Transverse colon (tissue), 4 donors: ENCODE measurements around the gene CABCOCO1. TPM values are rescaled to one million over a fixed set of nuclear protein-coding genes. Genes with fewer than 3 reads are reported as not detected.
A peak's percentile ranks its signal among the peaks of the same experiment; 100 is the strongest.

Experiments
- DNase-seq: peaks from one replicate; pipeline ENCODE4 v3.0.0-alpha.2; 2019
- H3K27ac ChIP-seq, 4 donors: fragments of 200-600 bp; sonication (generic); 2 replicates each; pipeline ENCODE4 v1.5.1; 2016 to 2018; ENCODE audit warnings: inconsistent platforms in 4 of 4
- H3K27me3 ChIP-seq: fragments of 200-600 bp; sonication (generic); 2 replicates; pipeline ENCODE4 v1.5.1; 2017; ENCODE audit warnings: inconsistent platforms
- H3K36me3 ChIP-seq, 4 donors: fragments of 200-600 bp; sonication (generic); 2 replicates each; pipeline ENCODE4 v1.5.1; 2017 to 2019; ENCODE audit warnings: inconsistent platforms in 4 of 4
- H3K4me1 ChIP-seq, 4 donors: fragments of 200-600 bp; sonication (generic); 2 replicates each; pipeline ENCODE4 v1.5.1; 2017 to 2020; ENCODE audit warnings: inconsistent platforms in 4 of 4
- H3K4me3 ChIP-seq, 4 donors: fragments of 200-600 bp; sonication (generic); 1 replicate in 1 of 4; 2 replicates in 3 of 4; pipeline versions ENCODE4 v1.5.1 to v1.6.1; 2017 to 2019; ENCODE audit warnings: inconsistent platforms in 4 of 4
- H3K9me3 ChIP-seq, 2 donors: fragments of 200-600 bp; sonication (generic); 2 replicates each; pipeline ENCODE4 v1.5.1; 2017 to 2019; ENCODE audit warnings: inconsistent platforms in 2 of 2
- EP300 ChIP-seq: sonication (generic); formaldehyde crosslinking; IDR thresholded peaks from one replicate; pipeline ENCODE4 v1.6.1; 2017; ENCODE audit warnings: antibody characterized with exemption, low read depth
- POLR2A ChIP-seq: fragments of 450-650 bp; IDR thresholded peaks from one replicate; pipeline ENCODE4 v1.6.1; 2016; ENCODE audit warnings: antibody characterized with exemption, mild to moderate bottlenecking, moderate library complexity
- POLR2AphosphoS5 ChIP-seq, 3 donors: sonication (generic); formaldehyde crosslinking; IDR thresholded peaks; one replicate each; pipeline ENCODE4 v1.6.1; 2016; ENCODE audit warnings: antibody characterized with exemption in 3 of 3
- WGBS, 2 donors: methylation state at CpG; one replicate each; pipeline ENCODE4 v1.1.5; 2018; ENCODE audit warnings: low coverage in 1 of 2; 5-methylcytosine and 5-hydroxymethylcytosine counted together
- in situ Hi-C, 4 donors: fragments of 200-750 bp; cut with MboI; loops; one replicate each; pipeline versions ENCODE4 v1.15.0 to v1.15.1; 2017; ENCODE audit warnings: low sequenced_read_pairs in 3 of 4, low pct_ligation_motif_present in 1 of 4, low pct_unique_long_range_greater_than_20kb in 1 of 4
- intact Hi-C: fragments of 100-400 bp; cut with DNase I; formaldehyde crosslinking; loops from one replicate; pipeline ENCODE4 v1.15.1; 2023; ENCODE audit warnings: low total_unique reads
- total RNA-seq, 4 donors: library from RNA; depleted of rRNA; stranded (reverse); fragments of >200 nt; gene quantifications; one replicate each; pipeline ENCODE4 v1.1.0, GENCODE V29; 2016
- TF ChIP-seq, protein P1 (sequence below), 5 experiments: fragments of 200-600 bp in 3 of 5; fragments of 450-650 bp in 2 of 5; sonication (generic) in 3 of 5; IDR thresholded peaks; 1 replicate in 2 of 5; 2 replicates in 3 of 5; pipeline ENCODE4 v1.5.1; 2016 to 2017; ENCODE audit warnings: antibody characterized with exemption in 5 of 5, inconsistent platforms in 3 of 5, mild to moderate bottlenecking in 2 of 5, moderate library complexity in 1 of 5

CABCOCO1 gene
- total RNA-seq, 4 donors from 2014 or later: not detected

DNA sequence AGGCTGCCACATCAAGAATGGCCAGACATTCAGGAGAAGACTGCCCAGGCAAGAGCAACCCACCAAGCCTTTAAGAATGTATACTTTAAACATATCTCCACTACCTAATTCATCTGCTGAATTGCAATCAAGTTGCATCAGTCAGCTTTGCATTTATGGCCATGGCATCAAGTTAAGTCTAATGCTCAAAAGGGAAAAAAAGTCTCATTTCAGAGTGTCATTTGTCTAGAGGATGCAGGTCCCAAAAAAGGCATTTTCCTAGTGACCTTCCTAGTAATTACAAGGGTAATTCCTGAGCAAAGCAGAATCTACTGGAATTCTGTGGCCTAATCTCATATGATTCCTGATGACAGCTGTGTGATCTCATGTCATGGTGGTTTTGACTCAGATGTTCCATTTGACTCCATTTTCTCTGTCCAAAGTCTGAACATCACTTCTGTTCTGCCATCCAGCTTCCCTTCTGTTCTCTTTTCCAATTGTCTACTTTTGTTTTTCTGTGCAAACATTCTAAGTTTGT lies 7.3 kb upstream of the CABCOCO1 start:
- Histone ChIP-seq H3K36me3 (no peaks in the 10 kb centered on the region), H3K4me1 (no peaks in the 10 kb centered on the region), H3K27ac (no peak overlapping the region), H3K4me3 (no peak overlapping the region), H3K9me3 (no peaks in the 10 kb centered on the region), H3K27me3 (no peaks in the 10 kb centered on the region)
- no peak for DNase-seq
- in situ Hi-C loops: no loop called here
- TF ChIP-seq POLR2AphosphoS5 (IDR thresholded peaks at IDR 0.05) (no peak), EP300 (no peak), POLR2A (no peak)
- TF ChIP-seq, protein P1, sequence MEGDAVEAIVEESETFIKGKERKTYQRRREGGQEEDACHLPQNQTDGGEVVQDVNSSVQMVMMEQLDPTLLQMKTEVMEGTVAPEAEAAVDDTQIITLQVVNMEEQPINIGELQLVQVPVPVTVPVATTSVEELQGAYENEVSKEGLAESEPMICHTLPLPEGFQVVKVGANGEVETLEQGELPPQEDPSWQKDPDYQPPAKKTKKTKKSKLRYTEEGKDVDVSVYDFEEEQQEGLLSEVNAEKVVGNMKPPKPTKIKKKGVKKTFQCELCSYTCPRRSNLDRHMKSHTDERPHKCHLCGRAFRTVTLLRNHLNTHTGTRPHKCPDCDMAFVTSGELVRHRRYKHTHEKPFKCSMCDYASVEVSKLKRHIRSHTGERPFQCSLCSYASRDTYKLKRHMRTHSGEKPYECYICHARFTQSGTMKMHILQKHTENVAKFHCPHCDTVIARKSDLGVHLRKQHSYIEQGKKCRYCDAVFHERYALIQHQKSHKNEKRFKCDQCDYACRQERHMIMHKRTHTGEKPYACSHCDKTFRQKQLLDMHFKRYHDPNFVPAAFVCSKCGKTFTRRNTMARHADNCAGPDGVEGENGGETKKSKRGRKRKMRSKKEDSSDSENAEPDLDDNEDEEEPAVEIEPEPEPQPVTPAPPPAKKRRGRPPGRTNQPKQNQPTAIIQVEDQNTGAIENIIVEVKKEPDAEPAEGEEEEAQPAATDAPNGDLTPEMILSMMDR (IDR thresholded peaks at IDR 0.05): no peak
- intact Hi-C loops: no loop called here

GRCh38 chr10:61663466-61663865 lies 737 bp downstream of the CABCOCO1 start:
- peaks cover 9% of the 10 kb centered on the region for H3K27me3 ChIP-seq
- WGBS, 2 donors: 68 to 70% methylated on average over 3 of the region's 3 CpGs
- peak overlapping the region in 3 of 4 donors; percentile 40 to 68 (median 53) for H3K4me3 ChIP-seq
- no peaks in the 10 kb centered on the region for H3K9me3 ChIP-seq
- in situ Hi-C loops (no loop called here), intact Hi-C loops (no loop called here)
- DNase-seq: no peak
- H3K4me1 ChIP-seq: peaks cover 0 to 10% (median 3%) of the 10 kb centered on the region in 4 donors
- peak overlapping the region; percentile 50 to 71 (median 64) for H3K27ac ChIP-seq
- H3K36me3 ChIP-seq: no peaks in the 10 kb centered on the region
- TF ChIP-seq EP300: no peak
- TF ChIP-seq POLR2A: no peak
- TF ChIP-seq, protein P1 (IDR thresholded peaks at IDR 0.05): no peak
- no peak for TF ChIP-seq POLR2AphosphoS5 (IDR thresholded peaks at IDR 0.05)

DNA sequence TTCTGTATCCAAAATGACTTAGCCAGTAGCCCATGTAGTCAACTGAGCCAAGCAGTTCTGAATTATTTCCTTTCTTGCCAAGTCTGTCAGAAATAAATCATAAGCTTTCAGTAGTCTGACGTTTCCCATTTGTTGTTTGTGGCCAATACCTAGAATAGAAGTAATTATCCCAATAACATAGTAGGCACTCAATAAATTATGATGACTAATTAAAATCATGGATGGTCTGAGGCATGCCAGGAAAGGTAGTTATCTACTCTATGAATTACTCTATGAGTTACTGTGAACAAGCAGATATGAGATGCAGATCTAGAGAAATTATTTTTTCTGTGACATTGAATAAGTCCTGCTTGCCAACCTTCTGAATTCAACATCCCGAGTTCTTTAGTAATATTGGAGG lies 2.3 kb downstream of the CABCOCO1 start:
- DNase-seq: no peak
- Histone ChIP-seq H3K4me1 (peaks cover 0 to 15% (median 3%) of the 10 kb centered on the region in 4 donors), H3K27me3 (peaks cover 9% of the 10 kb centered on the region), H3K4me3 (no peak overlapping the region), H3K9me3 (no peaks in the 10 kb centered on the region), H3K36me3 (no peaks in the 10 kb centered on the region), H3K27ac (no peak overlapping the region)
- 25 to 46% methylated on average over 2 of the region's 2 CpGs for WGBS, 2 donors
- in situ Hi-C loops (no loop called here), intact Hi-C loops (no loop called here)
- TF ChIP-seq POLR2AphosphoS5 (IDR thresholded peaks at IDR 0.05): no peak

DNA sequence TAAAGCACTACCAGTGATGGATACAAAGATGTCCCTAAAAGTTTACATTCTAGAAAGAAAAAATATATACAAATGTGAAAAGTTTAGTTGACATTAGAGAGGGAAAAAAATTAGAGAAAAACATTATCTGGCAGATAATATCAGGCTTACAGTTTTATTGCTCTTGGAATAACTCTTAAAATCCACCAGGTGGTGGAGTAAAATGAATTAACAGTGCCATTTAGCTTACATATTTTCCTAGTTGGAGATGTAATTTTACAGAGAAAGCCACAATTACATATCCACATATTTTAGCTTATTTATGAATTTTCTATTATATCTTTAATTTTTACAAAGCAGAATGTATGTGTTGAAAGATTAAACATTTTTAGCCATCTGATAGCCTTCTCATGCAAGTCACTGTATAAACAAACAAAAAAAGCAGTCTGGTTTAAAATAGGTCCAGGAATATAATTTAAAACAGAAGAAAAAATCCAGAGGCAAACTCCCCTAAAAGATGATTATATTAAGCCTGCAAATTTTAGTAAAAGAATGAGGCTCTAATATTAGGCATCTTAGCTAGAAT lies 6.5 kb downstream of the CABCOCO1 start:
- H3K9me3 ChIP-seq: no peaks in the 10 kb centered on the region
- intact Hi-C loops: no loop called here
- in situ Hi-C loops: no loop called here

More for the DNA sequence above, 6.5 kb downstream of the CABCOCO1 start:
- no peaks in the 10 kb centered on the region for H3K27me3 ChIP-seq
- H3K27ac ChIP-seq: no peak overlapping the region
- no peak overlapping the region for H3K4me3 ChIP-seq
- no peaks in the 10 kb centered on the region for H3K36me3 ChIP-seq
- TF ChIP-seq EP300 (no peak), POLR2A (no peak), POLR2AphosphoS5 (IDR thresholded peaks at IDR 0.05) (no peak)
- TF ChIP-seq, protein P1 (IDR thresholded peaks at IDR 0.05): no peak
- DNase-seq: no peak
- H3K4me1 ChIP-seq: peaks cover 0 to 5% (median 0%) of the 10 kb centered on the region in 4 donors
